ENCODE data around the gene REEP3. TPM values are rescaled to one million over a fixed set of nuclear protein-coding genes. Genes with fewer than 3 reads are reported as not detected.

Gene REEP3
- total and polyA plus RNA-seq, 12 donors: 9.9 to 27.7 (median 17.2) TPM

DNA sequence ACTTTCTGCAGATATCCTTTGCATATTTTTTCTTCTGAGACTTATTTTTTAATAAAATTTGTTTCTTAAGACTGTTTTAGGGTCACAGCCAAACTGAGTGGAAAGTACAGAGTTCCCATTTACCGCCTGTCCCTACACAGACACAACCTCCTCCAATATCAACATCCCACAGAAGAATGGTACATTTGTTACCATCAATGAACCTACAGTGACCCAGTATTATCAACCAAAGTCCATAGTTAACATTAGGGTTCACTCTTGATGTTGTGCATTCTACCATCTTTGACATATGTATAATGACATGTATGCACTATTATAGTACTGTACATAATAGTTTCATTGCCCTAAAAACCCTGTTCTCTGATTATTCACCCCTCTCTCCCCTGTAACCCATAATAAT, 14.6 kb upstream of the REEP3 start:
- Histone ChIP-seq H3K27me3 (no peaks in the 10 kb centered on the region), H3K4me3 (no peak overlapping the region), H3K36me3 (no peaks in the 10 kb centered on the region), H3K27ac (no peak overlapping the region), H3K4me1 (peaks cover 0 to 35% (median 10%) of the 10 kb centered on the region in 9 donors), H3K9me3 (peaks cover 0 to 10% (median 0%) of the 10 kb centered on the region in 11 donors)
- TF ChIP-seq, protein P1, sequence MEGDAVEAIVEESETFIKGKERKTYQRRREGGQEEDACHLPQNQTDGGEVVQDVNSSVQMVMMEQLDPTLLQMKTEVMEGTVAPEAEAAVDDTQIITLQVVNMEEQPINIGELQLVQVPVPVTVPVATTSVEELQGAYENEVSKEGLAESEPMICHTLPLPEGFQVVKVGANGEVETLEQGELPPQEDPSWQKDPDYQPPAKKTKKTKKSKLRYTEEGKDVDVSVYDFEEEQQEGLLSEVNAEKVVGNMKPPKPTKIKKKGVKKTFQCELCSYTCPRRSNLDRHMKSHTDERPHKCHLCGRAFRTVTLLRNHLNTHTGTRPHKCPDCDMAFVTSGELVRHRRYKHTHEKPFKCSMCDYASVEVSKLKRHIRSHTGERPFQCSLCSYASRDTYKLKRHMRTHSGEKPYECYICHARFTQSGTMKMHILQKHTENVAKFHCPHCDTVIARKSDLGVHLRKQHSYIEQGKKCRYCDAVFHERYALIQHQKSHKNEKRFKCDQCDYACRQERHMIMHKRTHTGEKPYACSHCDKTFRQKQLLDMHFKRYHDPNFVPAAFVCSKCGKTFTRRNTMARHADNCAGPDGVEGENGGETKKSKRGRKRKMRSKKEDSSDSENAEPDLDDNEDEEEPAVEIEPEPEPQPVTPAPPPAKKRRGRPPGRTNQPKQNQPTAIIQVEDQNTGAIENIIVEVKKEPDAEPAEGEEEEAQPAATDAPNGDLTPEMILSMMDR (IDR thresholded peaks at IDR 0.05): no peak
- no peak for DNase-seq
- intact Hi-C loops (cut with DNase I): no loop called here
- peak in 1 of 8 donors; percentile 61 for ATAC-seq
- 82 to 85% methylated on average over 1 of the region's 1 CpG for WGBS, 2 donors

DNA sequence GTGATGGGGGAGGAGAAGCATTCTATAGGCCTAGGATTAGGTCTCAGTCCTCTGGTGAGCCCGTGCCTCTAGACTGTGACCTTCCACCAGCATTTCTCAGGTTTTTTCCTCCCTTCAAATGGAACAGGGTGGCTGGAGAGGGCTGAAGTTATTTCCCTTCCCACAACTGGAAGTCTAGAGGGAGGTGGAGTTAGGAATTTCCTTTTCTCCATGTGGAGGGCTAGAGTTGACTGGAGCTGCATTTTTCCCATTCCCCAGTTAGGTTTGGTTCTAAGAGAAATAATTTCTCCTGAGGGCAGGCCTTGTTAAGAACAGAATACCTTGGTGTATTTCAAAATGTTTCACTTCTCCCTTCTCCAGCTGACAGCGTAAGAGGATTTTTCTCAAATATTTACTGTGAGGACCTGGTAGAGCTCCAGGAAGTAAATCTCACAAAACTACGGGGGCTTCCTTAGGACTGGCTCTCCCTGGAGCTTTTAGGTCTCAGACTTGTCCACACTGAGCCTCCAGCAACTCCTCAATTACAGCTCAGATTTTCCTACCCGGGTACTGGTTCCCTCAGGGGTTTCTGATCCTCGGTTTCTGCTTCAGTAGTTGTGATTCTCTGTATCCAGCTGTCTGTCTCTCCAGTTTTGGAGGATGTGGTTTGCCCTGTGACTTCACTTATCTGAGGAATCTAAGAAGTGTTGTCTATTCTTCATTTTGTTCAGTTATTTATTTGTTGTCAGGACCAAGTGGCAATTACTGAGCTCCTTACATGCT, 6.0 kb upstream of the REEP3 start:
- peak overlapping the region in 9 of 10 donors; percentile 29 to 87 (median 71) for H3K27ac ChIP-seq
- peak; percentile 12 to 89 (median 68) for ATAC-seq
- no peaks in the 10 kb centered on the region for H3K27me3 ChIP-seq
- intact Hi-C loops (cut with DNase I): loop anchor here in 4 of 10 donors (5.0 to 10.0 kb wide), 4 partner anchors 33 to 197 kb away; partner anchors contain the start of gene JMJD1C (in 2 of the 4)
- TF ChIP-seq, protein P1 (IDR thresholded peaks at IDR 0.05): no peak
- peak overlapping the region in 1 of 10 donors; percentile 7 for H3K4me3 ChIP-seq
- peak in 1 of 2 donors; percentile 32 for DNase-seq
- H3K36me3 ChIP-seq: no peaks in the 10 kb centered on the region
- peaks cover 0 to 19% (median 0%) of the 10 kb centered on the region in 11 donors for H3K9me3 ChIP-seq
- WGBS, 2 donors: 35 to 45% methylated on average over 5 of the region's 5 CpGs
- H3K4me1 ChIP-seq: peaks cover 0 to 59% (median 50%) of the 10 kb centered on the region in 9 donors

DNA sequence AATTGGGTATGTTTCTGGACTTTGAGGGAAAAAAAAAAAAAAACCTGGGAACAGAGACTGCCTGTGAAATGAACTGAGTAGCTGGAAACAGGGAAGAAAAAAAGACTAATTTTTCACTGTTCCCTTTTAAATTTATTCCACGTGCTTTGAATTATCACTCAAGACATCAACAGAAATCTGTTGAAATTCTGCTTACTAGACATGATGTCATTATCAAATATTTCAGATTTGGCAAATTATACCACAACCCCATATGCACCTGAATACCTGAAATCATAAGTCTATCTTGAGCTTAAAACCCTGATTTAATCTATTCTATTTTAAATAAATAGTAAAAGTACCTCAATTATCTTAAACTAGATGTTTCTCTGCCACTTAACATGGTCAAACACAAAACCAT, 5.0 kb upstream of the REEP3 start:
- Histone ChIP-seq H3K27me3 (no peaks in the 10 kb centered on the region), H3K9me3 (peaks cover 0 to 24% (median 0%) of the 10 kb centered on the region in 11 donors), H3K4me3 (no peak overlapping the region), H3K36me3 (no peaks in the 10 kb centered on the region), H3K27ac (peak overlapping the region in 6 of 10 donors; percentile 61 to 87 (median 72)), H3K4me1 (peaks cover 0 to 66% (median 58%) of the 10 kb centered on the region in 9 donors)
- TF ChIP-seq, protein P1 (IDR thresholded peaks at IDR 0.05): no peak
- intact Hi-C loops (cut with DNase I): loop anchor here in 4 of 10 donors (5.0 to 10.0 kb wide), 4 partner anchors 34 to 196 kb away; partner anchors contain the start of gene JMJD1C (in 2 of the 4)
- ATAC-seq (no peak), DNase-seq (no peak)
- WGBS, 2 donors: 65 to 83% methylated on average over 1 of the region's 1 CpG

DNA sequence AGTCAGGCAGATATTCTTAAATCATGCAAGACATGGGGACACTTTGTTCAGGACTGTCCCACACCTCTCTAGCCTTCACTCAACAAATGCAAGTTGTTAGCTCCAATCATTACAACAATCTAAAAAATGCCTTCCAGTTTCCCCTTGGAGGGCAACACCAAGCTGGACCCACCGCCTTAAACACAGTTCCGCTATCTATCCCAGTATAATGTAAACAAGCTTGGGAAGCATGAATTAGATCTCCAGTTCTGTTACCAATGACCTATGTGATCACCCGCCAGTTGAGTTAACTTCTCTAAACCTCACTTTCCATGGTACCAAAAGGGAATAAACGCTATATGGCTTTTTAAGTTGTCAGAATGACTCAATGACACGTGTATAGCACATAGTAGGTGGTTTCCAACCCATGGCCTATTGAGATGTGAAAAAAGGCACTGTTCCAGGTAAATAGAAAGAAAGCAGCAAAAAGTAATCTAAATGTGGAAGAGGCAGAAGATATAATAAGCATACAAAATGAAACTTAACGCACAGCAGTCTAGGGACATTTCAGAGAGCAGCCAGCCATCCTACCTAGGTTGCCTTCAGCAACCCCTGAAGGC, 2.4 kb upstream of the REEP3 start:
- Histone ChIP-seq H3K9me3 (peaks cover 0 to 10% (median 0%) of the 10 kb centered on the region in 11 donors), H3K4me3 (no peak overlapping the region), H3K27me3 (no peaks in the 10 kb centered on the region), H3K36me3 (no peaks in the 10 kb centered on the region), H3K27ac (peak overlapping the region in 2 of 10 donors; percentile 84 to 87), H3K4me1 (peaks cover 0 to 84% (median 74%) of the 10 kb centered on the region in 9 donors)
- WGBS, 2 donors: 95 to 96% methylated on average over 6 of the region's 6 CpGs
- no peak for ATAC-seq
- intact Hi-C loops (cut with DNase I): loop anchor here in 4 of 10 donors (5.0 to 10.0 kb wide), 4 partner anchors 36 to 194 kb away; partner anchors contain the start of gene JMJD1C (in 2 of the 4)
- TF ChIP-seq, protein P1 (IDR thresholded peaks at IDR 0.05): no peak
- DNase-seq: no peak
